ENCODE results near the gene EIF4B. TPM values are rescaled to one million over a fixed set of nuclear protein-coding genes. Genes with fewer than 3 reads are reported as not detected.
"Not testable (repeated sequence)": the region's sequence is repeated elsewhere in the genome, so short reads cannot be mapped to it uniquely, and the experiment has no call there.

EIF4B gene
- total RNA-seq, 1 donor from 2014 or later = 726 TPM

DNA sequence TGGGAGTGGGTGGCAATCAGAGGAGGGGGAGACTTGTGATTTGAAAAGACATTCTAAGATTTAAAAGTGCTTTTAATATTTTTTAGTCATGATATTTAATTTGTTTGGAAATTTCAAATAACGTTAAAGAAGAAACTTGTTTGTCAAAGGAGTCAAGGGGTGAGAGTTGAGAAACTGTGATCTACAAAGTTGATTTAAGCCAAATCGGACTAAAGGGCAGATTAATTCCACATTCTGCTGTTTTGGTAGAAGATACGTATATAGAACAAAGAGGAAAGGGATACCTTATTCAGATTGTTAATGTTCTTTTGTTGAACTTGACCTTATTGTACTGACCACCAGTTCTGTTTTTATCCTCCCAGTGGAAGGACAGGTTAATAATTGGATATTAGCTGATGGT lies 6.7 kb downstream of the EIF4B start:
- DNase-seq (no peak), ATAC-seq (ENCODE audit: low read depth) (no peak)
- peaks cover 66% of the 10 kb centered on the region for H3K36me3 Mint-ChIP-seq (ENCODE audit: low read depth)
- H3K4me3 Mint-ChIP-seq = no peak overlapping the region
- ChIA-PET POLR2A (interaction anchor here (0.5 to 0.6 kb wide), 2 partner anchors 29 to 39 kb away, joined by 3 to 4 read pairs; no protein-coding TSS in a partner anchor), CTCF (no interaction called here)
- intact Hi-C loops (cut with micrococcal nuclease) = no loop called here
- TF ChIP-seq, protein P1, sequence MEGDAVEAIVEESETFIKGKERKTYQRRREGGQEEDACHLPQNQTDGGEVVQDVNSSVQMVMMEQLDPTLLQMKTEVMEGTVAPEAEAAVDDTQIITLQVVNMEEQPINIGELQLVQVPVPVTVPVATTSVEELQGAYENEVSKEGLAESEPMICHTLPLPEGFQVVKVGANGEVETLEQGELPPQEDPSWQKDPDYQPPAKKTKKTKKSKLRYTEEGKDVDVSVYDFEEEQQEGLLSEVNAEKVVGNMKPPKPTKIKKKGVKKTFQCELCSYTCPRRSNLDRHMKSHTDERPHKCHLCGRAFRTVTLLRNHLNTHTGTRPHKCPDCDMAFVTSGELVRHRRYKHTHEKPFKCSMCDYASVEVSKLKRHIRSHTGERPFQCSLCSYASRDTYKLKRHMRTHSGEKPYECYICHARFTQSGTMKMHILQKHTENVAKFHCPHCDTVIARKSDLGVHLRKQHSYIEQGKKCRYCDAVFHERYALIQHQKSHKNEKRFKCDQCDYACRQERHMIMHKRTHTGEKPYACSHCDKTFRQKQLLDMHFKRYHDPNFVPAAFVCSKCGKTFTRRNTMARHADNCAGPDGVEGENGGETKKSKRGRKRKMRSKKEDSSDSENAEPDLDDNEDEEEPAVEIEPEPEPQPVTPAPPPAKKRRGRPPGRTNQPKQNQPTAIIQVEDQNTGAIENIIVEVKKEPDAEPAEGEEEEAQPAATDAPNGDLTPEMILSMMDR (IDR thresholded peaks at IDR 0.05) = no peak
- no peak overlapping the region for H3K27ac Mint-ChIP-seq
- H3K4me1 Mint-ChIP-seq = peaks cover 49% of the 10 kb centered on the region
- H3K27me3 Mint-ChIP-seq = no peaks in the 10 kb centered on the region
- H3K9me3 Mint-ChIP-seq = no peaks in the 10 kb centered on the region

DNA sequence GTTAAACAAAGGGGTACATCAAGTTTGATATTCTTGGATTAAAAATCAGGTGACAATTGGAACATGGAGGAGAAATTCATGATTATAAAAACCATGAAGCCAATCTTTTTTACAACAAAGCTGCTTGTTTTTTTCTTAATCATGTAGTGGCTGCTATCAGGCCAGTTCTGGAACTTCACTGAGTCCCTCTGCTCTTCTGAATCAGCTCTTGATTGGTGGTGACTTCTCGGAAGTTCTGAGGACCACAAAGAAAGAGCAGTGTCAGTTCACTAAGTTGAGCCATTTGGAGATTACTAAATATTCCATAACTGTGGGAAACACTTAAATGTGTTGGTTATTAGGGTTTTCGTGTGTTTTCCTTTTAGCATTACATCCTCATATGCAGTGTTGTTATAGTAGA lies 8.5 kb downstream of the EIF4B start:
- H3K4me1 Mint-ChIP-seq = peaks cover 32% of the 10 kb centered on the region
- intact Hi-C loops (cut with micrococcal nuclease) = no loop called here
- TF ChIP-seq, protein P1 (IDR thresholded peaks at IDR 0.05) = no peak
- no peak for ATAC-seq (ENCODE audit: low read depth)
- H3K36me3 Mint-ChIP-seq (ENCODE audit: low read depth) = peaks cover 64% of the 10 kb centered on the region
- H3K9me3 Mint-ChIP-seq = no peaks in the 10 kb centered on the region
- ChIA-PET POLR2A (no interaction called here), CTCF (interaction anchor here (0.6 kb wide), 1 partner anchor 602 kb away, joined by 4 read pairs; no protein-coding TSS in a partner anchor)
- H3K27ac Mint-ChIP-seq = no peak overlapping the region
- no peak for DNase-seq
- H3K4me3 Mint-ChIP-seq = no peak overlapping the region
- no peaks in the 10 kb centered on the region for H3K27me3 Mint-ChIP-seq

DNA sequence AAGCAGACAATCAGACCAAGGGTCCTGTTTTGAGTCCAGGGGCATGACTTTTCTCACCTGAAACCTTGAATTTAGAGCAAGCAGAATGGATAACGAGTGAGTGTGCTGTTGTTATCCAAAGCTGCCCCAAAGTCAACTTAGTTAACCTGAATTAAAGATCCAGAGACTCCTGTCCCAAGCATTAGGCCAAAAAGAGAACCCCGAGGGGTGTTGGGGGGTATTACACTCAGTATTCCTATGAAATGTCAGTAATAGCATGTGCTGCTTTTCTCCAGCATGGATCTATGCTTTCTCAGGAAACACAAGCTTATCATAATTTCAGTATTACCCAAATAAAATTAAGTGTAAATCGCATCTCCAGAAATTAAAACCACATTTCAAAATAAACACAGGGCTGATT lies 19.0 kb downstream of the EIF4B start:
- CTCF ChIA-PET = no interaction called here
- ATAC-seq (ENCODE audit: low read depth) = no peak
- intact Hi-C loops (cut with micrococcal nuclease) = no loop called here
- TF ChIP-seq, protein P1 (IDR thresholded peaks at IDR 0.05) = no peak
- H3K9me3 Mint-ChIP-seq = no peaks in the 10 kb centered on the region
- H3K27me3 Mint-ChIP-seq = no peaks in the 10 kb centered on the region
- no peaks in the 10 kb centered on the region for H3K4me1 Mint-ChIP-seq
- no peak for DNase-seq
- POLR2A ChIA-PET = interaction anchor here (0.6 kb wide), 1 partner anchor 30 kb away, joined by 3 read pairs; no protein-coding TSS in a partner anchor
- no peak overlapping the region for H3K4me3 Mint-ChIP-seq
- H3K27ac Mint-ChIP-seq = no peak overlapping the region
- peaks cover 81% of the 10 kb centered on the region for H3K36me3 Mint-ChIP-seq (ENCODE audit: low read depth)

DNA sequence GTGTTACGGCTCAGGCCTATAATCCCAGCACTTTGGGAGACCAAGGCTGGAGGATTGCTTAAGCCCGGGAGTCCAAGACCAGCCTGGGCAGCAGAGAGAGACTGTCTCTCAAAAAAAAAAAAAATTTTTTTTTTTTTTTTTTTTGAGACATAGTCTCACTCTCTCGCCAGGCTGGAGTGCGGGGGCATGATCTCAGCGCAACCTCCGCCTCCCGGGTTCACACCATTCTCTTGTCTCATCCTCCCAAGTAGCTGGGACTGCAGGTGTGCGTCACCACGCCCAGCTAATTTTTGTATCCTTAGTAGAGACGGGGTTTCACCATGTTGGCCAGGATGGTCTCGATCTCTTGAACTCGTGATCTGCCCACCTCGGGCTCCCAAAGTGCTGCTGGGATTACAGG lies 20.8 kb downstream of the EIF4B start:
- intact Hi-C loops (cut with micrococcal nuclease); H3K4me1 Mint-ChIP-seq; ATAC-seq (ENCODE audit: low read depth); H3K9me3 Mint-ChIP-seq; H3K27ac Mint-ChIP-seq; CTCF ChIA-PET; H3K27me3 Mint-ChIP-seq; H3K4me3 Mint-ChIP-seq; DNase-seq: not testable (repeated sequence)
- POLR2A ChIA-PET = interaction anchor here (0.6 kb wide), 1 partner anchor 46 kb away, joined by 10 read pairs; no protein-coding TSS in a partner anchor
- peaks cover 82% of the 10 kb centered on the region for H3K36me3 Mint-ChIP-seq (ENCODE audit: low read depth)

DNA sequence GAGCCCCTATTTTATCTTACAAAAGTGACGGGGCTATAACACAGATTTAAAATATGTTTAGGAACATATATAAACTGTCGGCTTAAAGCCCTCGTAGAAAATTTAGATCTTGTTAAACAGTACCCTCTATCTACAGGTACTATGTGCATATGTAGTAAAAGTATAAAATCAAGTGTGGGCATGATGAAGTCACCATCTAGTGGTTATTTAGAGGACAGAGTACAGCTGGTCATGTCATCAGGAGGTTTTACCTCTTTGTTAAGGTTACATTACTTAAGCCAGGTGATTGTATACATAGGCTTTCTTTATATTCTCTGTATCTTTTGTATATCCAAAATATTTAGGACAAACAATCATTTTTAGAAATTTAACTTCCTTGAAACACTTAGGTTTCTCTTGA lies 25.4 kb downstream of the EIF4B start:
- ChIA-PET CTCF (no interaction called here), POLR2A (interaction anchor here (0.6 kb wide), 1 partner anchor 9 kb away, joined by 4 read pairs; no protein-coding TSS in a partner anchor)
- Mint-ChIP-seq H3K36me3 (ENCODE audit: low read depth) (peaks cover 76% of the 10 kb centered on the region), H3K4me3 (no peak overlapping the region), H3K27me3 (no peaks in the 10 kb centered on the region), H3K4me1 (no peaks in the 10 kb centered on the region), H3K9me3 (no peaks in the 10 kb centered on the region), H3K27ac (no peak overlapping the region)
- TF ChIP-seq, protein P1 (IDR thresholded peaks at IDR 0.05) = no peak
- ATAC-seq (ENCODE audit: low read depth) = no peak
- no peak for DNase-seq
- intact Hi-C loops (cut with micrococcal nuclease) = no loop called here

DNA sequence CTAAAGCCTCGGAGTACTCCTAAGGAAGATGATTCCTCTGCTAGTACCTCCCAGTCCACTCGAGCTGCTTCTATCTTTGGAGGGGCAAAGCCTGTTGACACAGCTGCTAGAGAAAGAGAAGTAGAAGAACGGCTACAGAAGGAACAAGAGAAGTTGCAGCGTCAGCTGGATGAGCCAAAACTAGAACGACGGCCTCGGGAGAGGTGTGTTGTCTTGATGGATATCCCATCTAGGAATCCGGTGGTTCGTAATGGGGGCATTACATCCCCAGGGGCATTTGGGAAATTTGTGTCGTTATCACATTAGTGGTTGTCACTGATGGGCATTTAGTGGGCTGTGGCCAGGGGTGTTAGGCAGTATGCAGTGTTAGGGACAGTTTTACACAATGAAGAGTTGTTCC lies 27.6 kb downstream of the EIF4B start:
- intact Hi-C loops (cut with micrococcal nuclease); H3K4me1 Mint-ChIP-seq; DNase-seq; H3K27me3 Mint-ChIP-seq; CTCF ChIA-PET; H3K9me3 Mint-ChIP-seq; POLR2A ChIA-PET; H3K27ac Mint-ChIP-seq; ATAC-seq (ENCODE audit: low read depth); H3K4me3 Mint-ChIP-seq: not testable (repeated sequence)
- H3K36me3 Mint-ChIP-seq (ENCODE audit: low read depth) = peaks cover 78% of the 10 kb centered on the region
